AML-193 (cell line): ENCODE data around the gene MMP1.
"Not testable (repeated sequence)": the region's sequence is repeated elsewhere in the genome, so short reads cannot be mapped to it uniquely, and the experiment has no call there.

Experiments
- DNase-seq, 2 experiments: peaks; one replicate each; lab custom pipeline; 2025; lab: John Stamatoyannopoulos, UW

MMP1 gene

DNA sequence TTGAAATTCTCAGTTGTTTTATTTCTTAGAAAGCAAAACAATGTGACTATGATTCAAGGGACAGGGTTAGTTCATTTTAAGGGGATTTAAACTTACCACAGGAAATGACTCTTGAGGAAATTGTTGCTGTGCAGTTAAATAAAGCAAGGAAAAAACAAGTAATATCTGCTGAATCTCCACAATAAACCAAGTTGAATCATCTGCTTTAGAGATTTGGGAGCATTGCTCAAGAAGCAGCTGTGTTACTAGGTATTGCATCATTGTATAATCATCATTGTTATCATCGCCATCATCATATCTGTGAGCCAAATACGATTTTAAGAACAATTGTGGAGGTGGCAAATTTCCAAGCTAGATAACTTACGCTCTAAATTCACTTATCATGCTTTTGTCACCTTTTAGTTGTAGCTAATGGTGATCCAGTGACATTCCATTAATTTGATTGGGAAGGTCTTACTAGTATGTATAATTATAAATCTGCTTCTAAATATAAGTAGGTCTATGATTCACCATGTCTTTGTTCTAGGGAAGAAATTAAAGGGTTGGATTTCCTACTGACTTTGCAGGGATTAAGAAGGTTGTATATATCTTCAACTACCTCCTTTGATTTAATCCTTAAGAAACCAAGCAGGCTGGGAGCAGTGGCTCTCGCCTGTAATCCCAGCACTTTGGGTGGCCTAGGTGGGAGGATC, 37.5 kb downstream of the MMP1 start:
- DNase-seq: peak in 1 of 2 experiments; percentile 24

- DNase-seq: peak; percentile 51 to 64
Measured at GRCh38 chr11:102757823-102758549, 40.0 kb downstream of the MMP1 start.

DNA sequence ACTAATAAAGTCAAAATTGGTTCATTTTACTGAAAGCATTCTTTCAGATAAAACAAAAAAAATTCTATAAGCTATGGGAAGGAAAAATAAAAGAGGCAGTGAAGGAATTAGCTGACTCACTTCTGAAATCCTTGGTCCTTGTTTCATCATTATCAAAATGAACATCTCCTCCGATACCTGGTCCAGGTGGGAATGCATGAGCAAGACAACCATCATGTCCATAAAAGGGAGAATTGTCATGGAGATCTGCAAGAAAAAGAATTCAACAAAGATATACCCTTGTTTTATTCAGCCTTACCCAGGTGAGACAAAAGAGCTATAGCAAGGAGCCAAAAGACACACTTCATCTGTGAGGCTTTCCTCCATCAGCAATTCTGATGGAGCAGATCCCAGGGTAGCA, 44.7 kb downstream of the MMP1 start:
- no peak for DNase-seq

DNA sequence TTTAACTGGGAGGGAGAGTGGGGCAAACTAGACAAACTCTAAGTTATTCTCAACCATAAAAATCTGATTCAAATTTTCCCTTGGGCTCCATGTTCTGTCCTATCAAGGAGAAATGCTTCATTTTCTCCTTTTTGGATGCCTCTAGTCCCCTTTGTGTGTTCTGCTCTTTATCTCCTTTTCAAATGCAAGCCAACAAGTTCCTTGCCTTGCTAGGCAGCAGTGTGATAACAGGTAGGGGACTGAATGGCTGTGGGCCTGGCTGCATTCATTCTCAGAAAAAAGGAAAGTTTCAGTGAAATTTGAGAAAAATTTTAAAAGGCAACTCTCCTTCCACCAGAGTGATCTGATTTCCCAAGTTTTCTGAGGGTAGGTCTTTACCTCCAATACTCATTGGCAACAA, 46.3 kb downstream of the MMP1 start:
- no peak for DNase-seq

DNA sequence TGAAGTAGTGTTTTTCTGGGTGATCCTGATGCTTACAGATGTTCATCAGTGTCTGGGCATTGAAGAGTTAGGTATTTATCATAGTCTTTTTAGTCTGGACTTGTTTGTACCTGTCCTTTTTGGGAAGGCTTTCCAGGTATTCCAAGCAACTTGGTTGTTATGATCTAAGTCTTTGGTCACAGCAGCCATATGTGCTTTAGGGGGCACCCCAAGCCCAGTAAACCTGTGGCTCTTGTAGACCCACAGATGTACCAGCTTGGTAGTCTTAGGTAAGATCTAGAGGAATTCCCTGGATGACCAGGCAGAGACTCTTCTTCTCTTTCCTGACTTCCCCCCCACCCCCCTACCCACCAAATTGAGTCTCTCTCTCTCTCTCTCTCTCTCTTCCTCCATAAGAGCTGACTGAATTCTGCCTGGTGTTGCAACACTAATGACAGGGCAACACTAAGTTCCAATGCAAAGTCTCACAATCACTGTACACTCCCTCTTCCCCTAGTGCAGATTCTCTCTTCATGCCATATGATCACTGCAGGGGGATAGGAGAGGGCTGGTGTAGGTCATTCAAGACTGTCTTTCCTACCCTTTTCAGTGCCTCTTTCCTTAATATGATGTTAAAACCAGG, 48.7 kb downstream of the MMP1 start:
- no peak for DNase-seq

- not testable (repeated sequence) for DNase-seq
Measured at GRCh38 chr11:102746746-102747578, 51.0 kb downstream of the MMP1 start.
